Activated CD4-positive, CD25-positive, alpha-beta regulatory T cell treated with anti-CD3 and anti-CD28 coated beads, Interleukin-2, amount 50 U/mL, for 16 hours (primary cell): Measurements from ENCODE around the gene SERGEF.

Source experiments
- DNase-seq: peaks from one replicate; pipeline ENCODE4 v3.0.0-alpha.2; 2020; ENCODE audit warnings: low read depth, low spot score

The SERGEF gene

GRCh38 chr11:17786824-17787525 lies 225.9 kb downstream of the SERGEF start:
- DNase-seq, result no peak

DNA sequence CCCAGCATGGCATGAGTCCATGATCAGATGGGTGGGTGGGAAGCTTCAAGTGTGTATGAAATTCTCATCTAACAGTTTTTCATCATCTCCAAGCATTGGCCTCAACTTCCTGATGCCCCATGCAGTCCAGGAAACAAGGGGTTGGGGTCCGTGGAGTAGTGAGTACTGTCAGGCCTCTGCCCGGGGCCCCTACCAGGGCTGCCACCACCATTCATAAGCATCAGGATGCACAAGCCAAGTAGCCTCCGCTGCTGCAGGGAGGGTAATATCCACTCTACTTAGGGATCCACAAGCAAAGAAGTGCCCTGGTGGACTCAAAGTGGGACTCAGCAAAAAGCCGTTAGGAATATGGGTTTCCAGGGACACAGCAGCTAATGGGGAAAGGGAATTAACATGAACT lies 229.0 kb downstream of the SERGEF start:
- no peak for DNase-seq

DNA sequence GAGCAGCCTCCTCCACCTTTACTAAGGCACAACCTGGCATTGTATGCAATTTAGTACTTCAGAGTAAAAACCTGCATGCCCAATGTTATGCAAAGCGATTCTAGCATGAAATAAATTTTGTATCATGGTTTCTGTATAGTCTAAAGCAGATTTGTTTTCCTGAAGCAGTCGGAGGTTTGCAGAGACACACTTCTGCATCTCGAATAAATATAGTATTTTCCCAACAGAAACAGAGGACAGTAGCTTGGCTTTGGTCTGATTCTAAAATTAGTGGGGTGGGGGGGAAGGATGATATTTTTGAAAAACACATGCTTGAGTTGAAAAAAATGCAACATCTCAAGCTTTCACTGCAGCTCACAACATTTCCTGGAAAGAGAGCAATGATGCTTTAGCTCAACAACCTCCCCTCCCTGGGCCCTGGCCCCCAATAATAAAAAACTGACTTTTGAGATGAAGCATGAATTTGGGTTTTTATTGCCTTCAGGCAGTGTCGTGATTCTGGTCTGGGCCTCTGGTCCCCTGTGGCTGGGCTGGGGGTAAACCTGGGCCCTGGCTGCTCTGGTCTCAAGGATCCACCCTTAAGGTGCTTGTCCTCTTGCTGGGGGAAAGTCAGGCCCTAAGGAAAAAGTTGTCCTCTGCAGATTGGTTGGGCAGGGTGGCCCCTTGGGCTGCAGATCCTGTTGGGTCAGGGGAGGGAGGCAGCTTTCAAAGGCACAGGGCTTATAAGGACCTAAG lies 230.1 kb downstream of the SERGEF start:
- no peak for DNase-seq

DNA sequence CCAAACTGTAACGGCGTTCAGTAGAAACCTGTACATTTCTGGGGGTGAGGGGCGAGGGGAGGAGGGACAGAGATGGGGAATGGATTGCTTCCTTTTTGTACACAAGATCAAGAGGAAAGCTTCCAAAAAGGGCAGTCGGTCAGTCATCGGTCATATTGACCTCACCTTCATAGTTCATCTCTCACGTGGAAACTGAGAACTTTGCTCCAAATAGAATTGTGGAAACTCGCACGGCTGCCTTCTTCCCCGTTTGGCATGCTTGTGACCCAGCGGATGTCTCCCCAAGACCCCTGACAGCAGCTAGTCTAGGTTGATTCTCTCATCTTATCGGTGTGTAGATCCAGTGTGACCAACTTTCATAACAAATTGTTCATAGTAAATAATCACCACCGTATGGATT lies 230.7 kb downstream of the SERGEF start:
- no peak for DNase-seq

DNA sequence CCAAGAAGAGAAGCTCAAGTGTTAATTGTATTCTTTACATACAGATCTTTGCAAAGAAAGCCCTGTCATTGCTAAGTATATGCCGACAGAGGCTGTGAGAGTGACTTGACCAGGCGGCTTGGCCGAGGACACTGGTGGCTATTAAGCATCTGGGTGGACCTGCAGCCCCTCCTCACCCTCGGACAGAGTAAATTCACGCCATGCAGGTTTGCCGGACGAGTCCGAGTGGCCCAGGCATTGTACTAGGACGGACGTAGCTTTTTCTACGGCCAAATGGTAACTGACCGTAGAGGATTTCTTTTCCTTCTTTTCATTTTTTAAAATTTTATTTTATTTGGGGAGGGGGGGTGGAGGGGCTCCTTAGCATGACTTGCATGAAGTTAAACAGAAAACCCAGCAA lies 231.2 kb downstream of the SERGEF start:
- no peak for DNase-seq

DNA sequence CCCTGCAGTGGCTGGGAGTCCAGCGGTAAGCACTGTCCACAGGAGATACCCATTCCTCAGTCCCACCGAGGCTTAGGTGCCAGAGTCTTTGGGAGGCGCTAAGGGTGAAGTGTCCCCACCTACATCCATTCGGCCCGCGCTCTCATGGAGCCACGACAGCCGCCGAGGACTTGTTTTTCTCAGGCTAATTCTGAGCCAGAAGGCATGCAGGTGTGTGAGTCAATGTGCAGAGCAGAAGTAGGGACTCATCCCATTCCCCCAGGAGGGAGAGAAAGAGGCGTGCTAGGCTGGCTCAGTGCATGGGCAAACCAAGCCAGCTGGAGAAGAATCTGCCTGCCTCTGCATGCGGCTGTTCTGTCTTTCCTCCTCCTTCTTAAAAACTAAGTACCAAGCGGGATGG lies 231.6 kb downstream of the SERGEF start:
- DNase-seq, result no peak

DNA sequence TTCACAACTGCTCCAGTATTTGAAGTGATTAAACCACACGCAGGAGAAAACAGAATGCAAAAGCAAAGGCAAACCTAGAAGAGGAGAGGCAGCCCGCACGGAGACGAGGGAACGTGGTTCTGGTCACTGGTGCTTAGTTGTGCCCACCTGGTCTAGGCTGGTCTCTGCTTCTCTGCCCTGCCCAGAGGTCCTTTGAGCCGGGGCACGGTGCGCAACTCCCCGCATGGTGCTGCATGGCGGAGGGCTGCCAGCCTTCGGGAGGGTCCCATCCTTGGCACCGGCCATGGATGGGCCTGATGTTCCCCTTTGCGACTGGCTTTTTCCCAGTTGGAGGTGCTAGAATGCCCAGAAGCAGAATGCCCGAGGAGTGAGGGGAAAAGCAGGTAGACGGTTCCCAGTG lies 232.2 kb downstream of the SERGEF start:
- DNase-seq, result no peak

GRCh38 chr11:17779861-17780594 lies 232.8 kb downstream of the SERGEF start:
- no peak for DNase-seq

- no peak for DNase-seq
These were observed 233.6 kb downstream of the SERGEF start for GRCh38 chr11:17778956-17779860.

GRCh38 chr11:17778352-17778751 lies 234.5 kb downstream of the SERGEF start:
- DNase-seq, result no peak

- DNase-seq, result no peak
These were observed 235.1 kb downstream of the SERGEF start for GRCh38 chr11:17777738-17778091.

GRCh38 chr11:17777086-17777737 lies 235.6 kb downstream of the SERGEF start:
- DNase-seq, result no peak

- DNase-seq, result no peak
These were observed 236.5 kb downstream of the SERGEF start for GRCh38 chr11:17776212-17776875.

DNA sequence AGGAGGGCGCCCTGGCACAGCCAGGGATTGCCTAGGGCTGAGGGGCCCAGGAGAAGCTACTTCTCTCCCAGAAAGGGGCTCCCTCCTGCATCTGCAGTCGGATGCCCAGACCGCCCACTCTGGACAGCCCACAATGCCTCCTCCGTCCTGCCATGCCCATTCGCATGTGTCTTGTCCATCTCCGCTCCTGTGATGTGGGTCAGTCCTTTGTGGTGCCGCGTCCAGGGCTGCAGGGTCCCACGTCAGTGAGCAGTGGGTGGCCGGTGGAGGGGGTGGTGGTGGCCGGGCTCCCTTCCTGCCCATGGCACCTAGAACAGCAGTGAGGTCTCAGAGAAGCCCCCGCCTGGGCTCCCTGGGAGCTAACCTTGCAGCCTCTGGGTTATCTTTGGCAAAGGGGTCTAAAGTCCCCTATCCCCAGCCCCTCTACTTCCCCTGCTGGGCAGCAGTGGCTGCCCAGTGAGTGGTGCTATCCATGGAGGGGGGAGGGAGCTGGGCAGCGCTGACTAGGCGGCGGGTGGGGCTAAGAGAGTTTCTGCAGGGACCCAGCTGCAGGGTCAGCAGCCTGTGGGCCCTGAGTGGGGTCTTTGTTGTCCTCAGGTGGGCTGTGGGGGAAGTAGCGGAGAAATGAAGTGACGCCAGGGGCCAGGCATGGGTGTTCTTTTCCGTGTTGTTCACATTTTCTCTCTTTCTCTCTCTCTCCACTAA lies 237.2 kb downstream of the SERGEF start:
- DNase-seq, result no peak

- DNase-seq, result no peak
These were observed 237.9 kb downstream of the SERGEF start for GRCh38 chr11:17775035-17775348.

GRCh38 chr11:17774232-17775034 lies 238.4 kb downstream of the SERGEF start:
- DNase-seq, result no peak

DNA sequence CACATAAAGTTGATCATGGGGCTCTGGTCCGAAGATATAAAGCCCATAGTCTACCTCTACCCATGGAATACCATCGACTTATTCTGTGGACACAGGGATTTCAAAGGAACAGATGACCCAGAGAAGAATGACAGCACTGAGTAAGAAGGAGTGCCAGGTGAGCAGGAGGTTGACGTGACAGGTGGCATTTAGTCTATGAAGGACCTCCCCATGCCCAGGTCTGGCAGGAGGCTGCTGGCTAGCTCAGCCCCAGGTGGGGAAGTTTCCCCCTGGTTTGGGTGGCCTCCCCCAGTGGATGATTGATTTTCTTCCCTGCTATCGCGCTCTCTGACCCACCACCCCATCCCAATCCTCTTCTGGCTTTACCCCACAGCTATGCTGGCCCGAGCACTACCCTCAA lies 239.2 kb downstream of the SERGEF start:
- no peak for DNase-seq

DNA sequence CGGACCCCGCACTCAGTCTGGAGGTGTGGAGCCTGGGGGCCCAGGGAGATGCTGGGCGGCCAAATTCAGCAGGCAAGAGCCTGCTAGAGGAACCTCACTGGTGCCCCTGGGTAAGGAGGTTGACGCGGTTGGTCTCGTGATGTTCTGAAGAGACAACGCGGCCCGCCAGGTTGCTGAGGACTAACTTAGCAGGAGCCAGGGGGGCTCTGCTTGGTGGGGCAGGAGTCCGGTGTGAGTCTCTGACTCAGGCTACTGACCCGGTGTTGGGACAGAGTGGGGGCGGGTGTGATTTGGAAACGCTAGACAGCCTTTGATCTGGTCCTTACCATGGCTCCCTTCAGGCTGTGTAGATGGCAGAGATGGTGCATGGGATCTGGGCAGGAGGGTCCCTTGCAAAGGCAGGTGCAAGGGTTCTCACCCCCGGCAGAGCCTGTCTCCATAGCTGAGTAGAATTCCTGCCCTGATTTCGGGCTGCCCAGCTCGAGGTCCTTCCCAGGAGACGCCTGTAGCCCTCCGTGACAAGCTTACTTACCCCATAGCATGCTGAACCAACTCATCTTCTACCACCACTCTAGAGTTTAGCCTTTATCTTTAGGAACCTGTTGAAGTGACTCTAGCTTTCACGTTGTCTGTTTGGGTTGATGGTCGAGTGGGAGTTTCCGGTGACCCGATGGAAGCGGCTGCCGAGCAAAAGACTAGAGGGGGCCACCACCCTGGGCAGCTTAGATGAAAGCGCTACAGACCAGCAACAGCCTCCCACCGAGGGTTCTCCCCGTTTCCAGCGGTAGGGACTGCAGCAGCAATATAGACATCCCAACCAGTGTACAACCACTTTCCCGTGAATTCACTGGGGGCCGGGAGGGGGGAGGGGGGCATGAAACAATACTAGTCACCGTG lies 239.9 kb downstream of the SERGEF start:
- DNase-seq, result no peak
